Fibroblast of lung (primary cell): ENCODE data around the gene SF3B1. TPM values are rescaled to one million over a fixed set of nuclear protein-coding genes. Genes with fewer than 3 reads are reported as not detected.

Experiments
- DNase-seq, 2 donors: peaks; one replicate each; pipeline versions ENCODE4 v3.0.0 to v3.0.0-alpha.2; 2010; ENCODE audit warnings: low read depth in 2 of 2
- H2AFZ ChIP-seq: 2 replicates; pipeline ENCODE4 v1.5.1; 2012; ENCODE audit warnings: low read length, control low read depth, inconsistent platforms
- H3K27ac ChIP-seq: 2 replicates; pipeline ENCODE4 v1.5.1; 2011; ENCODE audit warnings: low read length, control low read depth; ENCODE audit not compliant: insufficient read depth
- H3K27me3 ChIP-seq: 2 replicates; pipeline ENCODE4 v1.5.1; 2011; ENCODE audit warnings: mild to moderate bottlenecking, low read length; ENCODE audit not compliant: control insufficient read depth, insufficient read depth
- H3K36me3 ChIP-seq: 2 replicates; pipeline ENCODE4 v1.5.1; 2011; ENCODE audit warnings: low read length; ENCODE audit not compliant: control insufficient read depth, insufficient read depth
- H3K4me1 ChIP-seq: 2 replicates; pipeline ENCODE4 v1.5.1; 2011; ENCODE audit warnings: low read length; ENCODE audit not compliant: control insufficient read depth, insufficient read depth; ENCODE audit errors: extremely low read depth
- H3K4me2 ChIP-seq: 2 replicates; pipeline ENCODE4 v1.5.1; 2011; ENCODE audit warnings: low read length, control low read depth; ENCODE audit not compliant: insufficient read depth; ENCODE audit errors: extremely low read depth
- H3K4me3 ChIP-seq, 4 experiments: fragments of 200-600 bp in 1 of 4; sonication (generic) in 1 of 4; replicated peaks in 1 of 4; 2 replicates each; pipeline ENCODE4 v1.5.1; 2011 to 2016; ENCODE audit warnings: low read length in 4 of 4, low read depth in 3 of 4, mild to moderate bottlenecking in 3 of 4, control low read depth in 2 of 4, inconsistent platforms in 1 of 4, mixed read lengths in 1 of 4; ENCODE audit not compliant: insufficient read depth in 1 of 4; ENCODE audit errors: control extremely low read depth in 1 of 4
- H3K79me2 ChIP-seq: 2 replicates; pipeline ENCODE4 v1.5.1; 2012; ENCODE audit warnings: mild to moderate bottlenecking, low read length, inconsistent platforms; ENCODE audit not compliant: control insufficient read depth, insufficient read depth
- H3K9ac ChIP-seq: 2 replicates; pipeline ENCODE4 v1.5.1; 2011; ENCODE audit warnings: mild to moderate bottlenecking, low read length, control low read depth; ENCODE audit not compliant: insufficient read depth
- H3K9me3 ChIP-seq: 2 replicates; pipeline ENCODE4 v1.5.1; 2012; ENCODE audit warnings: low read depth, low read length; ENCODE audit not compliant: control insufficient read depth, insufficient read depth
- H4K20me1 ChIP-seq: 2 replicates; pipeline ENCODE4 v1.5.1; 2011; ENCODE audit warnings: low read length; ENCODE audit not compliant: control insufficient read depth, insufficient read depth; ENCODE audit errors: extremely low read depth
- CTCF ChIP-seq, 2 donors: IDR thresholded peaks in 1 of 2; conservative IDR thresholded peaks in 1 of 2; 1 replicate in 1 of 2; 2 replicates in 1 of 2; pipeline ENCODE4 v1.5.1; 2011 to 2012; ENCODE audit warnings: low read length in 2 of 2, control low read depth in 1 of 2, inconsistent platforms in 1 of 2, low read depth in 1 of 2, mild to moderate bottlenecking in 1 of 2
- EZH2 ChIP-seq: IDR thresholded peaks from 2 replicates; pipeline ENCODE4 v1.5.1; 2012; ENCODE audit warnings: low read length, control low read depth, mild to moderate bottlenecking; ENCODE audit errors: missing control alignments
- polyA plus RNA-seq, 2 donors: library from polyadenylated mRNA; depleted of rRNA in 1 of 2; stranded (reverse) in 1 of 2; unstranded in 1 of 2; fragments of >200 nt; gene quantifications; 2 replicates each; pipeline ENCODE4 v1.2.1, GENCODE V29; 2011 to 2012; ENCODE audit warnings: missing spikeins in 1 of 2
- total RNA-seq: library from RNA; depleted of rRNA; stranded (reverse); fragments of >200 nt; gene quantifications from 2 replicates; pipeline ENCODE4 v1.2.1, GENCODE V29; 2014

Gene SF3B1
- total and polyA plus RNA-seq, 2 donors (not counting 1 experiment from before 2014, with no cell fraction given), result 195 to 509 TPM

- no peaks in the 10 kb centered on the region for H3K9me3 ChIP-seq
- no peak overlapping the region for H3K4me2 ChIP-seq
- H3K4me3 ChIP-seq, result no peak overlapping the region
- H3K79me2 ChIP-seq, result no peaks in the 10 kb centered on the region
- no peak for DNase-seq
- no peak overlapping the region for H3K27ac ChIP-seq
- H3K9ac ChIP-seq, result no peak overlapping the region
- no peaks in the 10 kb centered on the region for H4K20me1 ChIP-seq
- no peaks in the 10 kb centered on the region for H3K27me3 ChIP-seq
- TF ChIP-seq CTCF (conservative IDR thresholded peaks at IDR 0.05 in 1 of 2, IDR thresholded peaks at IDR 0.05 in 1 of 2; ENCODE audit: low read depth in 1 of 2, low read length in 2 of 2) (no peak), EZH2 (no peak)
- H3K4me1 ChIP-seq, result no peaks in the 10 kb centered on the region
- no peak overlapping the region for H2AFZ ChIP-seq
- no peaks in the 10 kb centered on the region for H3K36me3 ChIP-seq
Observed at GRCh38 chr2:197368412-197368811, 66.4 kb downstream of the SF3B1 start.

DNA sequence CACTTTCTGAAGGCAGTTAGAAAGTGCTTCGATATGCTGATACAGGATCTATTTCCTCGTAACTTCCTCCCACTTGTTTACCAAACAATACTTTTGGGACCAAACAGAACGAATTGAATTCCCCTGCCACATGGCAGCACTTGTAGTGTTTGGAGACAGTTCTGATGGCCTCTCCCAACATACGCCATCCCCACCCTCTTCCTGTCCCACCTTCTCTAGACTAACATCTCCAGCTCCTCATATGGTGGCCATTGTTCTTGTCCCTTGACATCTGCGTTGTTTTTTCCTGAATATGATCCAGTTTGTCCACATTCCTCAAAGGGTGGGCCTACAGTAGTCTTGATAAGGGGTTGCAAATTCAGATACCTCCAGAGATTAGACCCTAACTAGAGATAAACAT is 70.8 kb downstream of the SF3B1 start:
- Histone ChIP-seq H2AFZ (no peak overlapping the region), H3K27me3 (no peaks in the 10 kb centered on the region), H3K36me3 (no peaks in the 10 kb centered on the region), H3K27ac (no peak overlapping the region), H4K20me1 (no peaks in the 10 kb centered on the region), H3K4me1 (no peaks in the 10 kb centered on the region), H3K9me3 (no peaks in the 10 kb centered on the region), H3K9ac (no peak overlapping the region), H3K79me2 (no peaks in the 10 kb centered on the region), H3K4me2 (no peak overlapping the region), H3K4me3 (no peak overlapping the region)
- no peak for DNase-seq
- no peak for TF ChIP-seq CTCF (conservative IDR thresholded peaks at IDR 0.05 in 1 of 2, IDR thresholded peaks at IDR 0.05 in 1 of 2; ENCODE audit: low read depth in 1 of 2, low read length in 2 of 2)
- TF ChIP-seq EZH2, result no peak

- H2AFZ ChIP-seq, result no peak overlapping the region
- no peak overlapping the region for H3K4me2 ChIP-seq
- DNase-seq, result peak; percentile 31 to 83
- no peaks in the 10 kb centered on the region for H3K36me3 ChIP-seq
- H3K9ac ChIP-seq, result no peak overlapping the region
- no peaks in the 10 kb centered on the region for H3K79me2 ChIP-seq
- no peak overlapping the region for H3K27ac ChIP-seq
- H3K27me3 ChIP-seq, result no peaks in the 10 kb centered on the region
- no peaks in the 10 kb centered on the region for H4K20me1 ChIP-seq
- no peak for TF ChIP-seq EZH2
- TF ChIP-seq CTCF (conservative IDR thresholded peaks at IDR 0.05 in 1 of 2, IDR thresholded peaks at IDR 0.05 in 1 of 2; ENCODE audit: low read depth in 1 of 2, low read length in 2 of 2), result no peak
- H3K4me3 ChIP-seq, result no peak overlapping the region
- no peaks in the 10 kb centered on the region for H3K4me1 ChIP-seq
- H3K9me3 ChIP-seq, result no peaks in the 10 kb centered on the region
Observed at GRCh38 chr2:197360744-197361156, 74.1 kb downstream of the SF3B1 start.
